Loucy (cell line): Measurements from ENCODE around the gene CDH22.

Source experiments
- H2AFZ ChIP-seq: fragments of 200-600 bp; sonication (generic); 2 replicates; pipeline ENCODE4 v1.6.0; 2016; ENCODE audit warnings: antibody characterized with exemption, mild to moderate bottlenecking, low read length, moderate library complexity
- H3F3A ChIP-seq: fragments of 200-600 bp; 2 replicates; pipeline ENCODE4 v1.6.0; 2016; ENCODE audit warnings: antibody characterized with exemption, low read depth, mild to moderate bottlenecking
- H3K27me3 ChIP-seq: fragments of 200-600 bp; sonication (generic); 2 replicates; pipeline ENCODE4 v1.6.1; 2014; ENCODE audit warnings: low read length, mild to moderate bottlenecking; ENCODE audit not compliant: insufficient read depth, poor library complexity, severe bottlenecking
- H3K36me3 ChIP-seq: fragments of 200-600 bp; sonication (generic); 2 replicates; pipeline ENCODE4 v1.6.1; 2016; ENCODE audit warnings: low read length; ENCODE audit not compliant: insufficient read depth
- H3K4me1 ChIP-seq: fragments of 200-600 bp; sonication (generic); 2 replicates; pipeline ENCODE4 v1.5.1; 2014; ENCODE audit warnings: low read length, mild to moderate bottlenecking; ENCODE audit not compliant: insufficient read depth, poor library complexity, severe bottlenecking
- H3K4me2 ChIP-seq: fragments of 200-600 bp; sonication (generic); 2 replicates; pipeline ENCODE4 v1.6.0; 2014; ENCODE audit warnings: antibody characterized with exemption, low read length, low read depth, mild to moderate bottlenecking; ENCODE audit not compliant: poor library complexity, severe bottlenecking
- H3K4me3 ChIP-seq: fragments of 200-600 bp; sonication (generic); 2 replicates; pipeline ENCODE4 v1.5.1; 2014; ENCODE audit warnings: low read length, mild to moderate bottlenecking, mixed read lengths; ENCODE audit not compliant: poor library complexity, severe bottlenecking
- H3K79me2 ChIP-seq: fragments of 200-600 bp; sonication (generic); 2 replicates; pipeline ENCODE4 v1.6.1; 2014; ENCODE audit warnings: low read length; ENCODE audit not compliant: insufficient read depth
- H3K9ac ChIP-seq: fragments of 200-600 bp; sonication (generic); 2 replicates; pipeline ENCODE4 v1.6.0; 2014; ENCODE audit warnings: mild to moderate bottlenecking, low read depth, low read length, moderate library complexity; ENCODE audit not compliant: poor library complexity, severe bottlenecking
- H3K9me2 ChIP-seq: fragments of 200-600 bp; sonication (generic); replicated peaks from 2 replicates; pipeline ENCODE4 v1.6.1; 2016; ENCODE audit warnings: low read depth, low read length, mixed read lengths
- H3K9me3 ChIP-seq: fragments of 200-600 bp; sonication (generic); 2 replicates; pipeline ENCODE4 v1.6.1; 2014; ENCODE audit warnings: mild to moderate bottlenecking, antibody characterized with exemption, low read length, low read depth; ENCODE audit not compliant: insufficient read depth
- H4K20me1 ChIP-seq: fragments of 200-600 bp; sonication (generic); 2 replicates; pipeline ENCODE4 v1.6.0; 2014; ENCODE audit warnings: antibody characterized with exemption, low read length, mild to moderate bottlenecking; ENCODE audit not compliant: insufficient read depth, poor library complexity, severe bottlenecking
- CTCF ChIP-seq: fragments of 200-600 bp; sonication (generic); conservative IDR thresholded peaks from 2 replicates; pipeline ENCODE4 v1.5.1; 2014; ENCODE audit warnings: mild to moderate bottlenecking, antibody characterized with exemption, low read length
- EZH2phosphoT487 ChIP-seq: fragments of 200-600 bp; IDR thresholded peaks from 2 replicates; pipeline ENCODE4 v1.6.1; 2018; ENCODE audit warnings: antibody characterized with exemption, mild to moderate bottlenecking, moderate library complexity, borderline replicate concordance

CDH22 gene

GRCh38 chr20:46355778-46356177 lies 47.5 kb upstream of the CDH22 start:
- Histone ChIP-seq H3F3A (no peaks in the 10 kb centered on the region), H3K4me2 (no peak overlapping the region), H3K27me3 (no peaks in the 10 kb centered on the region), H4K20me1 (no peaks in the 10 kb centered on the region), H3K79me2 (no peaks in the 10 kb centered on the region), H3K36me3 (no peaks in the 10 kb centered on the region), H3K9ac (no peak overlapping the region), H3K4me3 (no peak overlapping the region), H3K4me1 (peaks cover 1% of the 10 kb centered on the region), H3K9me2 (no peaks in the 10 kb centered on the region), H2AFZ (no peak overlapping the region), H3K9me3 (no peaks in the 10 kb centered on the region)
- TF ChIP-seq EZH2phosphoT487 (no peak), CTCF (no peak)

GRCh38 chr20:46354920-46355654 lies 46.8 kb upstream of the CDH22 start:
- Histone ChIP-seq H3K36me3 (no peaks in the 10 kb centered on the region), H3K4me1 (peaks cover 8% of the 10 kb centered on the region), H3K9me3 (no peaks in the 10 kb centered on the region), H2AFZ (no peak overlapping the region), H4K20me1 (no peaks in the 10 kb centered on the region), H3K9me2 (no peaks in the 10 kb centered on the region), H3K4me3 (no peak overlapping the region), H3K4me2 (no peak overlapping the region), H3F3A (no peaks in the 10 kb centered on the region), H3K79me2 (no peaks in the 10 kb centered on the region), H3K9ac (no peak overlapping the region), H3K27me3 (no peaks in the 10 kb centered on the region)
- TF ChIP-seq EZH2phosphoT487 (no peak), CTCF (no peak)

DNA sequence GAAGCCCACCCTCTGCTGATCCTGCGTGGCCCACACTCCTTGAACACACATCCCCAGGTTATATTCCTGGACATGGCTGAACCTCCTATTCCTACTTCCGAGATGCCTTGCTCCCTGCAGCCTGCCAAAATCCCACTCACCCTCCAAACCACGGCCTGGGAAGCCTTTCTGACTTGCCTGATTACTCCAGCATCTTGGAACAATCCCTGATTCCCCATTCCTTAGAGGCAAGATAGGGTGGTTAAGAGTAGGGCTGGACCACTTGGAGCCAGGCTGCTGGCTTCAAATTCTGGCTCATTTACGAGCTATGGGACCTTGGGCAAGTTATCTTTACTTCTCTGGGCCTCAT lies 45.9 kb upstream of the CDH22 start:
- H2AFZ ChIP-seq = no peak overlapping the region
- H3K79me2 ChIP-seq = no peaks in the 10 kb centered on the region
- no peak overlapping the region for H3K9ac ChIP-seq
- no peaks in the 10 kb centered on the region for H3F3A ChIP-seq
- TF ChIP-seq EZH2phosphoT487 (no peak), CTCF (no peak)
- H3K36me3 ChIP-seq = no peaks in the 10 kb centered on the region
- H3K27me3 ChIP-seq = no peaks in the 10 kb centered on the region
- H3K4me3 ChIP-seq = no peak overlapping the region
- no peaks in the 10 kb centered on the region for H4K20me1 ChIP-seq
- no peaks in the 10 kb centered on the region for H3K9me3 ChIP-seq
- peaks cover 17% of the 10 kb centered on the region for H3K4me1 ChIP-seq
- H3K4me2 ChIP-seq = no peak overlapping the region
- H3K9me2 ChIP-seq = no peaks in the 10 kb centered on the region
